Measurements from ENCODE around the gene GRAP2. TPM values are rescaled to one million over a fixed set of nuclear protein-coding genes. Genes with fewer than 3 reads are reported as not detected.

The GRAP2 gene
- total and polyA plus RNA-seq, 9 of the 15 experiments (the other 6 are each of a cell fraction or from before 2014, with no cell fraction given): 4.8 to 88.7 (median 60.4) TPM

DNA sequence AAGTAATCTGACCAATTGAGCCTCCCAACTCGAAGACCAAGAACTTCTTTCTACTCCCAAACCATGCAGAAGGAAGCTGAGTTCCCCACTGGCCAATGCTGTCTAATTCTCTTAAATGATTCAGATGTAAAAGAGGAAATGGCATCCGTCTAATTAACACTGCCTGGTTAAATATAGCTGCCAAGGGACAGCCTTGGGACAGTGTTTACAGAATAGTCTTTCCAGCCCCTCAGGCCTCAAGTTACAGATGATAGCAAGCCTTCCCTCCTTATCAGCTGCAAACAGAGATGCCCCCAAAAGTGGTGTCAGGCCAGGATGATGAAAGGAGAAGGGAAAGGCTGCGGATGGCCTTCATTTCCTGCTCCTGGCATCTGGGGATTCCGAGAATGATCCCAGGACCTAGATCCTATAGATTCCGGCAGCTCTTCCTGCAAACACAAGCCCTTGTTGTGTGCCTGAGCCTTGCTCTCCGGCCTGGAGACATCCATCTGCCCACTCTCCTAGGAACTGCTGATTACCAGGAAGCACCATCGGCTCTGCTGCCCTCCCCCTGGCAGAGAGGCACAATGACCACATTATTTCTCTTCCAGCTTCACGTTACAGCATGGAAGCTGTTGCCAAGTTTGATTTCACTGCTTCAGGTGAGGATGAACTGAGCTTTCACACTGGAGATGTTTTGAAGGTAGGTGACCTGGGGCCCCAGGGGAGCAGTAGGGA lies 45.8 kb downstream of the GRAP2 start (continued):
- no peak for TF ChIP-seq SAP30 (IDR thresholded peaks at IDR 0.05; ENCODE audit: borderline replicate concordance, insufficient read depth, low read depth, low read length, poor library complexity, severe bottlenecking)
- TF ChIP-seq ZNF133 (CRISPR knock-in tag; IDR thresholded peaks at IDR 0.05): no peak
- peak; percentile 7 for TF ChIP-seq NFE2 (IDR thresholded peaks at IDR 0.05; ENCODE audit: low read depth)
- peak; percentile 92 for TF ChIP-seq MTA3 (IDR thresholded peaks at IDR 0.05; ENCODE audit: borderline replicate concordance)
- TF ChIP-seq, protein P1, sequence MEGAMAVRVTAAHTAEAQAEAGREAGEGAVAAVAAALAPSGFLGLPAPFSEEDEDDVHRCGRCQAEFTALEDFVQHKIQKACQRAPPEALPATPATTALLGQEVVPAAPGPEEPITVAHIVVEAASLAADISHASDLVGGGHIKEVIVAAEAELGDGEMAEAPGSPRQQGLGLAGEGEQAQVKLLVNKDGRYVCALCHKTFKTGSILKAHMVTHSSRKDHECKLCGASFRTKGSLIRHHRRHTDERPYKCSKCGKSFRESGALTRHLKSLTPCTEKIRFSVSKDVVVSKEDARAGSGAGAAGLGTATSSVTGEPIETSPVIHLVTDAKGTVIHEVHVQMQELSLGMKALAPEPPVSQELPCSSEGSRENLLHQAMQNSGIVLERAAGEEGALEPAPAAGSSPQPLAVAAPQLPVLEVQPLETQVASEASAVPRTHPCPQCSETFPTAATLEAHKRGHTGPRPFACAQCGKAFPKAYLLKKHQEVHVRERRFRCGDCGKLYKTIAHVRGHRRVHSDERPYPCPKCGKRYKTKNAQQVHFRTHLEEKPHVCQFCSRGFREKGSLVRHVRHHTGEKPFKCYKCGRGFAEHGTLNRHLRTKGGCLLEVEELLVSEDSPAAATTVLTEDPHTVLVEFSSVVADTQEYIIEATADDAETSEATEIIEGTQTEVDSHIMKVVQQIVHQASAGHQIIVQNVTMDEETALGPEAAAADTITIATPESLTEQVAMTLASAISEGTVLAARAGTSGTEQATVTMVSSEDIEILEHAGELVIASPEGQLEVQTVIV (CRISPR knock-in tag; IDR thresholded peaks at IDR 0.05; ENCODE audit: borderline replicate concordance): no peak
- peak; percentile 84 for TF ChIP-seq MYNN (IDR thresholded peaks at IDR 0.05)
- no peak for TF ChIP-seq MYNN (CRISPR knock-in tag; IDR thresholded peaks at IDR 0.05)
- peak; percentile 90 for TF ChIP-seq MEF2D (tag; conservative IDR thresholded peaks at IDR 0.05; ENCODE audit: low read depth)
- TF ChIP-seq ZKSCAN3 (CRISPR knock-in tag; IDR thresholded peaks at IDR 0.05): no peak
- TF ChIP-seq MCM5 (IDR thresholded peaks at IDR 0.05; ENCODE audit: low read depth): no peak
- no peak for TF ChIP-seq ZNF324 (CRISPR knock-in tag; IDR thresholded peaks at IDR 0.05)
- TF ChIP-seq SOX6 (IDR thresholded peaks at IDR 0.05): peak; percentile 80
- no peak for TF ChIP-seq ZNF561 (CRISPR knock-in tag; conservative IDR thresholded peaks at IDR 0.05)
- TF ChIP-seq ZNF217 (CRISPR knock-in tag; IDR thresholded peaks at IDR 0.05): no peak
- no peak for TF ChIP-seq MAFF (IDR thresholded peaks at IDR 0.05; ENCODE audit: low read length)
- TF ChIP-seq, protein P2, sequence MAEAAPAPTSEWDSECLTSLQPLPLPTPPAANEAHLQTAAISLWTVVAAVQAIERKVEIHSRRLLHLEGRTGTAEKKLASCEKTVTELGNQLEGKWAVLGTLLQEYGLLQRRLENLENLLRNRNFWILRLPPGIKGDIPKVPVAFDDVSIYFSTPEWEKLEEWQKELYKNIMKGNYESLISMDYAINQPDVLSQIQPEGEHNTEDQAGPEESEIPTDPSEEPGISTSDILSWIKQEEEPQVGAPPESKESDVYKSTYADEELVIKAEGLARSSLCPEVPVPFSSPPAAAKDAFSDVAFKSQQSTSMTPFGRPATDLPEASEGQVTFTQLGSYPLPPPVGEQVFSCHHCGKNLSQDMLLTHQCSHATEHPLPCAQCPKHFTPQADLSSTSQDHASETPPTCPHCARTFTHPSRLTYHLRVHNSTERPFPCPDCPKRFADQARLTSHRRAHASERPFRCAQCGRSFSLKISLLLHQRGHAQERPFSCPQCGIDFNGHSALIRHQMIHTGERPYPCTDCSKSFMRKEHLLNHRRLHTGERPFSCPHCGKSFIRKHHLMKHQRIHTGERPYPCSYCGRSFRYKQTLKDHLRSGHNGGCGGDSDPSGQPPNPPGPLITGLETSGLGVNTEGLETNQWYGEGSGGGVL (CRISPR knock-in tag; IDR thresholded peaks at IDR 0.05): no peak
- no peak for TF ChIP-seq ELF2 (CRISPR knock-in tag; IDR thresholded peaks at IDR 0.05)
- TF ChIP-seq ZFP36 (IDR thresholded peaks at IDR 0.05; ENCODE audit: low read depth, low read length, partially characterized antibody): no peak
- TF ChIP-seq, protein P3, sequence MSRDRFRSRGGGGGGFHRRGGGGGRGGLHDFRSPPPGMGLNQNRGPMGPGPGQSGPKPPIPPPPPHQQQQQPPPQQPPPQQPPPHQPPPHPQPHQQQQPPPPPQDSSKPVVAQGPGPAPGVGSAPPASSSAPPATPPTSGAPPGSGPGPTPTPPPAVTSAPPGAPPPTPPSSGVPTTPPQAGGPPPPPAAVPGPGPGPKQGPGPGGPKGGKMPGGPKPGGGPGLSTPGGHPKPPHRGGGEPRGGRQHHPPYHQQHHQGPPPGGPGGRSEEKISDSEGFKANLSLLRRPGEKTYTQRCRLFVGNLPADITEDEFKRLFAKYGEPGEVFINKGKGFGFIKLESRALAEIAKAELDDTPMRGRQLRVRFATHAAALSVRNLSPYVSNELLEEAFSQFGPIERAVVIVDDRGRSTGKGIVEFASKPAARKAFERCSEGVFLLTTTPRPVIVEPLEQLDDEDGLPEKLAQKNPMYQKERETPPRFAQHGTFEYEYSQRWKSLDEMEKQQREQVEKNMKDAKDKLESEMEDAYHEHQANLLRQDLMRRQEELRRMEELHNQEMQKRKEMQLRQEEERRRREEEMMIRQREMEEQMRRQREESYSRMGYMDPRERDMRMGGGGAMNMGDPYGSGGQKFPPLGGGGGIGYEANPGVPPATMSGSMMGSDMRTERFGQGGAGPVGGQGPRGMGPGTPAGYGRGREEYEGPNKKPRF (IDR thresholded peaks at IDR 0.05; ENCODE audit: low read depth, low read length): no peak
- peak; percentile 81; the same call in 1 of the 2 replicates for TF ChIP-seq CC2D1A (IDR thresholded peaks at IDR 0.05)
- TF ChIP-seq PCBP2 (IDR thresholded peaks at IDR 0.05; ENCODE audit: low read depth, low read length, poor library complexity, severe bottlenecking): no peak
- TF ChIP-seq KLF13 (tag; IDR thresholded peaks at IDR 0.05; ENCODE audit: borderline replicate concordance, low read depth): no peak

Data from K562 (cell line).